Progenitor cell of endocrine pancreas (in vitro differentiated cells): Measurements from ENCODE around the gene CD79B. TPM values are rescaled to one million over a fixed set of nuclear protein-coding genes. Genes with fewer than 3 reads are reported as not detected.
"Not testable (repeated sequence)": the region's sequence is repeated elsewhere in the genome, so short reads cannot be mapped to it uniquely, and the experiment has no call there.

Source experiments
- DNase-seq: peaks from one replicate; pipeline ENCODE4 v3.0.0; 2021; ENCODE audit warnings: low spot score; ENCODE audit not compliant: unreplicated experiment
- H3K27ac Mint-ChIP-seq: 2 replicates; pipeline ENCODE4 v1.8.0; 2021; ENCODE audit warnings: mild to moderate bottlenecking, moderate library complexity, mixed read lengths
- H3K27me3 Mint-ChIP-seq: 2 replicates; pipeline ENCODE4 v1.8.0; 2021; ENCODE audit warnings: mixed read lengths
- H3K36me3 Mint-ChIP-seq: 2 replicates; pipeline ENCODE4 v1.8.0; 2022; ENCODE audit warnings: mixed read lengths; ENCODE audit not compliant: insufficient read depth
- H3K4me1 Mint-ChIP-seq: 2 replicates; pipeline ENCODE4 v1.8.0; 2021; ENCODE audit warnings: low read depth, mixed read lengths
- H3K4me3 Mint-ChIP-seq: 2 replicates; pipeline ENCODE4 v1.8.0; 2021; ENCODE audit warnings: low read depth, mild to moderate bottlenecking, moderate library complexity, mixed read lengths
- H3K9me3 Mint-ChIP-seq: 2 replicates; pipeline ENCODE4 v1.8.0; 2021; ENCODE audit warnings: low read depth, mixed read lengths
- CTCF ChIP-seq: fragments of 200-600 bp; sonication (generic); IDR thresholded peaks from one replicate; pipeline ENCODE4 v1.5.0; 2021; ENCODE audit warnings: antibody characterized with exemption, mild to moderate bottlenecking; ENCODE audit not compliant: unreplicated experiment
- total RNA-seq: library from RNA; stranded (reverse); gene quantifications from 2 replicates; pipeline ENCODE4 v1.2.1, GENCODE V29; 2021

CD79B gene
- total RNA-seq, 1 donor from 2014 or later, result not detected

- no peaks in the 10 kb centered on the region for H3K9me3 Mint-ChIP-seq
- H3K36me3 Mint-ChIP-seq, result no peaks in the 10 kb centered on the region
- no peaks in the 10 kb centered on the region for H3K27me3 Mint-ChIP-seq
- H3K4me1 Mint-ChIP-seq, result no peaks in the 10 kb centered on the region
- H3K4me3 Mint-ChIP-seq, result no peak overlapping the region
- TF ChIP-seq CTCF, result no peak
- no peak overlapping the region for H3K27ac Mint-ChIP-seq
- no peak for DNase-seq
Measured at GRCh38 chr17:63927464-63928171, 4.5 kb downstream of the CD79B start.

GRCh38 chr17:63926164-63926563 lies 6.0 kb downstream of the CD79B start:
- H3K27ac Mint-ChIP-seq, result no peak overlapping the region
- H3K9me3 Mint-ChIP-seq, result no peaks in the 10 kb centered on the region
- no peak overlapping the region for H3K4me3 Mint-ChIP-seq
- H3K27me3 Mint-ChIP-seq, result peaks cover 3% of the 10 kb centered on the region
- no peaks in the 10 kb centered on the region for H3K36me3 Mint-ChIP-seq
- TF ChIP-seq CTCF, result no peak
- DNase-seq, result no peak
- H3K4me1 Mint-ChIP-seq, result no peaks in the 10 kb centered on the region

DNA sequence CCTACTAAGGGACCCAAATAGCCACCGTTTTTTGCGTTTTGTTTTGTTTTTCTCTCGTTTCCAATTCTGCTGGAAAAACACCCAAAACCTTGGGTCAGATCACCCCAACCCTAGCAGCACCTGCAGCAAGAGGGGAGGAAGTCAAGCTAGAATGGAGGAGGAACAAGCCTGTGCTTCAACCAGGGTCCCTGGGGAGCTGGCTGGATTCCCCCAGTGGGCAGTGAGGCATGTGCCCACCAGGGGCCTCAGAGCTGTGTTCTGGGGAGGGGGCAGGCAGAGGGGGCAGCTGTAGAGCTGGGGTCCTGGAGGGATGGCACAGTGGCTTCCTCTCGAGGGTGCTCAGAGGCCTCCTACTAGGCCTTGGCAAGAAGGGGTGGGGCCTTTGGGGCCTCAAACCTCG lies 6.5 kb downstream of the CD79B start:
- DNase-seq, result no peak
- H3K27me3 Mint-ChIP-seq, result peaks cover 3% of the 10 kb centered on the region
- H3K9me3 Mint-ChIP-seq, result no peaks in the 10 kb centered on the region
- no peaks in the 10 kb centered on the region for H3K4me1 Mint-ChIP-seq
- H3K4me3 Mint-ChIP-seq, result no peak overlapping the region
- no peak overlapping the region for H3K27ac Mint-ChIP-seq
- TF ChIP-seq CTCF, result no peak
- no peaks in the 10 kb centered on the region for H3K36me3 Mint-ChIP-seq

DNA sequence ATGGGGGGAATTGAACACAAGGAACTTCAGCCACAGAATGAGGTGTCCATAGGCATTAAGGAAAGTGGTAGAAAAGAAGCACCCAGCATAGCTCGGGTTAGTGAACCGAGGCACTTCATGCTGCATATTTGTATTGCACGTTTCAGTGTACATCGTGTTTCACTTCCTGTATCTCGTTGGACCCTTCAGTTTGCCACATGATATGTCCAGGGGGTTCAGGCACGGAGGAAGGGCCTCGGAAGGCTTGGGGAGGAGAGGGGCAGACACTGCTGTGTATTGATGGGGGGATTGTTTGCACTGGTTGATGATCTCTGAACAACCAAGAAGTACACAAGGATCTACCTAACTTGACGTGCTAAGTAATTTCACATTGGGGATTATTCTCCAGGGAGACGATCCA lies 9.7 kb downstream of the CD79B start:
- peaks cover 23% of the 10 kb centered on the region for H3K27me3 Mint-ChIP-seq
- H3K9me3 Mint-ChIP-seq, H3K36me3 Mint-ChIP-seq, H3K4me3 Mint-ChIP-seq, H3K4me1 Mint-ChIP-seq, H3K27ac Mint-ChIP-seq, DNase-seq: not testable (repeated sequence)

GRCh38 chr17:63920779-63921178 lies 11.4 kb downstream of the CD79B start:
- not testable (repeated sequence) for H3K4me1 Mint-ChIP-seq, H3K36me3 Mint-ChIP-seq, DNase-seq, H3K4me3 Mint-ChIP-seq, H3K27ac Mint-ChIP-seq, H3K9me3 Mint-ChIP-seq
- H3K27me3 Mint-ChIP-seq, result peaks cover 34% of the 10 kb centered on the region

DNA sequence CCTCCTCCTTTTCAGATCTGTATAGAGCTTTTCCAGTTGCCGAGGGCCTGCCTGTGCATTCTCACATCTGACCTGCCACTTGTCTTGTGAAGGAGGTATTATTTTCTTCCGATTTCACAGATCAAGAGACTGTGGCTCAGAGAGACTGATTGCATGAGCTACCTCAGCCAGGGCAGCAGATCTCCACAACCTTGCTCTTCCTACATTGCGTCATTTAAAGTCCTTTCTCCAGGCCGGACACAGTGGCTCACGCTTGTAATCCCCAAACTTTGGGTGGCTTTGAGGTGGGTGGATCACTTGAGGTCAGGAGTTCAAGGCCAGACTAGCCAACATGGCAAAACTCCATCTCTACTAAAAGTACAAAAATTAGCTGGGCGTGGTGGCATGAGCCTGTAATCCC lies 12.1 kb downstream of the CD79B start:
- not testable (repeated sequence) for DNase-seq, H3K4me3 Mint-ChIP-seq, H3K36me3 Mint-ChIP-seq, H3K4me1 Mint-ChIP-seq, H3K27ac Mint-ChIP-seq, H3K9me3 Mint-ChIP-seq
- peaks cover 38% of the 10 kb centered on the region for H3K27me3 Mint-ChIP-seq

DNA sequence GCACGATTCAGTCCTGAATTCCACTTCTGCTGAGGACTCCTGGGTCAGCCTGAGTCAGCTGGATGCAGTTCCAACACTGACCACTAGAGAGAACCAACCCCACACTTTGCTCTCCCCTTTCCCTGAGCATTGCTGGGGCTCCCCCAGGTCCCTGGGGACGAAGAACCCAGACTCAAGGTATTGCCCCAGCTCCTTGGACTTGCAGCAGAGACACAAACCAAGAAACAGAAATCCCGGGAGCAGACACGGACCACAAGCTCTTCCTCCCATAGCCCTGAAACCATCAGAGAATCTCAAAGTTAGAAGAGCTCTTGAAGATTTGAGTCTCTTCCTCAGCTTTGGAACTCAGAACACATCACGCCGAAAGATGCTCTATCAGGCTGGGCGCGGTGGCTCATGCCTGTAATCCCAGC lies 12.8 kb downstream of the CD79B start:
- Mint-ChIP-seq H3K27ac (no peak overlapping the region), H3K27me3 (peaks cover 38% of the 10 kb centered on the region), H3K4me3 (no peak overlapping the region), H3K36me3 (no peaks in the 10 kb centered on the region), H3K9me3 (no peaks in the 10 kb centered on the region), H3K4me1 (no peaks in the 10 kb centered on the region)
- peak; percentile 74 for TF ChIP-seq CTCF
- peak; percentile 50 for DNase-seq

GRCh38 chr17:63918789-63919305 lies 13.3 kb downstream of the CD79B start, which contains the start of gene GH1:
TSS of gene GH1 (minus strand) at chr17:63918839. CDS start at chr17:63918776, 63 bp downstream.
- H3K36me3 Mint-ChIP-seq, result not testable (repeated sequence)

More at GRCh38 chr17:63918789-63919305, 13.3 kb downstream of the CD79B start, which contains the start of gene GH1:
- H3K27ac Mint-ChIP-seq, H3K4me3 Mint-ChIP-seq, DNase-seq, H3K4me1 Mint-ChIP-seq, H3K9me3 Mint-ChIP-seq: not testable (repeated sequence)
- peaks cover 38% of the 10 kb centered on the region for H3K27me3 Mint-ChIP-seq
